GM23338 (cell line): ENCODE data around the gene SRSF12. TPM values are rescaled to one million over a fixed set of nuclear protein-coding genes. Genes with fewer than 3 reads are reported as not detected.

Source experiments
- ATAC-seq: fragments of 200-7000 bp; cut with Tn5 transposase; 3 replicates; pipeline ENCODE4 v1.9.1; 2020
- DNase-seq: peaks from one replicate; pipeline ENCODE4 v3.0.0-alpha.2; 2015; ENCODE audit warnings: low spot score
- H2AFZ ChIP-seq: fragments of 200-600 bp; sonication (generic); 2 replicates; pipeline ENCODE4 v1.8.0; 2016; ENCODE audit warnings: antibody characterized with exemption, mild to moderate bottlenecking, moderate library complexity
- H3F3A ChIP-seq: fragments of 200-600 bp; sonication (generic); replicated peaks from 2 replicates; pipeline ENCODE4 v1.8.0; 2017; ENCODE audit warnings: antibody characterized with exemption, mixed run types, low read depth
- H3K27ac ChIP-seq: fragments of 200-600 bp; sonication (generic); 2 replicates; pipeline ENCODE4 v1.6.1; 2016; ENCODE audit warnings: low read depth
- H3K27me3 ChIP-seq: fragments of 200-600 bp; sonication (generic); 2 replicates; pipeline ENCODE4 v1.8.0; 2016; ENCODE audit warnings: mild to moderate bottlenecking, mixed run types, moderate library complexity; ENCODE audit not compliant: insufficient read depth
- H3K36me3 ChIP-seq: fragments of 200-600 bp; sonication (generic); 2 replicates; pipeline ENCODE4 v1.8.0; 2016; ENCODE audit warnings: mild to moderate bottlenecking; ENCODE audit not compliant: insufficient read depth
- H3K4me1 ChIP-seq: fragments of 200-600 bp; sonication (generic); 2 replicates; pipeline ENCODE4 v1.8.0; 2016; ENCODE audit warnings: mild to moderate bottlenecking, moderate library complexity; ENCODE audit not compliant: insufficient read depth
- H3K4me2 ChIP-seq: fragments of 200-600 bp; sonication (generic); 2 replicates; pipeline ENCODE4 v1.7.1; 2017; ENCODE audit warnings: mixed run types
- H3K4me3 ChIP-seq: fragments of 200-600 bp; sonication (generic); 2 replicates; pipeline ENCODE4 v1.6.1; 2016; ENCODE audit warnings: mixed run types
- H3K79me2 ChIP-seq: fragments of 200-600 bp; sonication (generic); replicated peaks from 2 replicates; pipeline ENCODE4 v1.8.0; 2017; ENCODE audit warnings: mild to moderate bottlenecking; ENCODE audit not compliant: insufficient read depth
- H3K9me2 ChIP-seq: fragments of 200-600 bp; sonication (generic); 2 replicates; pipeline ENCODE4 v1.8.0; 2017; ENCODE audit not compliant: insufficient read depth
- H4K20me1 ChIP-seq: fragments of 200-600 bp; sonication (generic); replicated peaks from 2 replicates; pipeline ENCODE4 v1.8.0; 2017; ENCODE audit warnings: mild to moderate bottlenecking; ENCODE audit not compliant: insufficient read depth
- H3K27ac Mint-ChIP-seq: 2 replicates; pipeline ENCODE4 v1.8.0; 2020; ENCODE audit warnings: inconsistent platforms, mild to moderate bottlenecking, moderate library complexity, mixed read lengths
- H3K27me3 Mint-ChIP-seq: 3 replicates; pipeline ENCODE4 v1.8.0; 2022; ENCODE audit warnings: low read depth, mild to moderate bottlenecking, moderate library complexity, mixed read lengths, inconsistent platforms; ENCODE audit not compliant: insufficient read depth, poor library complexity
- H3K36me3 Mint-ChIP-seq: 3 replicates; pipeline ENCODE4 v1.8.0; 2021; ENCODE audit warnings: low read depth, mild to moderate bottlenecking, inconsistent platforms, moderate library complexity, mixed read lengths
- H3K4me1 Mint-ChIP-seq: 3 replicates; pipeline ENCODE4 v1.8.0; 2020; ENCODE audit warnings: mild to moderate bottlenecking, inconsistent platforms, mixed read lengths
- H3K4me3 Mint-ChIP-seq: 3 replicates; pipeline ENCODE4 v1.8.0; 2021; ENCODE audit warnings: moderate library complexity, mild to moderate bottlenecking, inconsistent platforms, mixed read lengths
- H3K9me3 Mint-ChIP-seq: 3 replicates; pipeline ENCODE4 v1.8.0; 2020; ENCODE audit warnings: moderate library complexity, mild to moderate bottlenecking, inconsistent platforms, mixed read lengths
- EZH2phosphoT487 ChIP-seq: fragments of 200-600 bp; sonication (generic); IDR thresholded peaks from one replicate; pipeline ENCODE4 v1.8.1; 2018; ENCODE audit warnings: antibody characterized with exemption; ENCODE audit not compliant: unreplicated experiment
- ZNF114 ChIP-seq: fragments of 250-450 bp; sonication (Bioruptor Pico); IDR thresholded peaks from 2 replicates; pipeline ENCODE4 v1.5.0; 2020; ENCODE audit warnings: mild to moderate bottlenecking, moderate library complexity
- polyA plus RNA-seq: library from polyadenylated mRNA; unstranded; fragments of >200 nt; fragmentation: Nextera tagmentation; extraction: Ambion mirVana; gene quantifications from 2 replicates; pipeline ENCODE4 v1.2.1, GENCODE V29; 2016
- small RNA-seq: library from RNA; depleted of rRNA; stranded (forward); fragments of <200 nt; gene quantifications from one replicate; pipeline ENCODE3, GENCODE V24; 2014; ENCODE audit warnings: low replicate concordance
- total RNA-seq: library from RNA; depleted of rRNA; stranded (reverse); fragments of >200 nt; shearing (Covaris generic); gene quantifications from 2 replicates; pipeline ENCODE4 v1.2.3, GENCODE V29; 2014; rRNA removed
- TF ChIP-seq, protein P1 (sequence below): fragments of 250-450 bp; sonication (Bioruptor Pico); IDR thresholded peaks from 2 replicates; pipeline ENCODE4 v1.5.0; 2020; ENCODE audit warnings: mild to moderate bottlenecking, moderate library complexity

Gene SRSF12
- total and polyA plus RNA-seq, 2 experiments from 2014 or later: 3.6 TPM

DNA sequence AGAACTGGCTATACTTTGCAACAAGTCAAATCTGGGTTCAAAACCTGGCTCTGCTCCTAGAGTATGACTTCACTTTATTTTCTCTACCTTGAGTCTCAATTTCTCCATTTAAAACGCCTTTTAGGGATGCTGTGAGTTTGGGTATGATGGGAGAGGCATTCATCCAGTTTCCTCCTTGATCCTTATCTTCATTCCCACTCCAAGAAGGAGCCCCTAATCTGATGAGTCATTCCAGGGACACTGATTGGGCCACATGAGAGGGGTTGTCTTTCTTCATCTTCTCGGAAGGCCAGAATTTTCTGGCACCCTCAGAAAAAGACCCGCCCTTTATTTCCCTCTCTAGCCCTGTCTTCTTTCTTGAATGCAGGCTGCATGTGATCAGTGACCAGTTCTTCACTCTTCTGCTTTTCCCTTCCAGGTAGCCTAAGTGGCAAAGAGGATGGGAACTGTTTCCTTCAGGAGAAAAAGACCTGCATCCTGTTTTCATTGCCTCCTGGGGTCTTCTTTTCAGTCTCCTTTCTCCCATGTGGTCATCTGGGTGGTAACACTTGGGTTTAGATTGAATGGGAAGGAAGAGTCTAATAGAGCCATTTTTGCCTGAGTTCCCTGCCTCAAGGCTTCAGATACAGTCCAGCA lies 69.5 kb downstream of the SRSF12 start:
- H3K27ac ChIP-seq: no peak overlapping the region
- Mint-ChIP-seq H3K4me1 (peaks cover 20% of the 10 kb centered on the region), H3K36me3 (no peaks in the 10 kb centered on the region), H3K27me3 (peaks cover 8% of the 10 kb centered on the region), H3K4me3 (no peak overlapping the region), H3K27ac (no peak overlapping the region), H3K9me3 (no peaks in the 10 kb centered on the region)
- 0 out of 2 replicates have a peak overlapping the region, but pooled peaks have one; percentile 7 for H3K4me2 ChIP-seq
- DNase-seq (peak; percentile 35), ATAC-seq (peak; percentile 57)
- H4K20me1 ChIP-seq: no peaks in the 10 kb centered on the region
- no peaks in the 10 kb centered on the region for H3K9me2 ChIP-seq
- TF ChIP-seq EZH2phosphoT487: no peak
- TF ChIP-seq, protein P1, sequence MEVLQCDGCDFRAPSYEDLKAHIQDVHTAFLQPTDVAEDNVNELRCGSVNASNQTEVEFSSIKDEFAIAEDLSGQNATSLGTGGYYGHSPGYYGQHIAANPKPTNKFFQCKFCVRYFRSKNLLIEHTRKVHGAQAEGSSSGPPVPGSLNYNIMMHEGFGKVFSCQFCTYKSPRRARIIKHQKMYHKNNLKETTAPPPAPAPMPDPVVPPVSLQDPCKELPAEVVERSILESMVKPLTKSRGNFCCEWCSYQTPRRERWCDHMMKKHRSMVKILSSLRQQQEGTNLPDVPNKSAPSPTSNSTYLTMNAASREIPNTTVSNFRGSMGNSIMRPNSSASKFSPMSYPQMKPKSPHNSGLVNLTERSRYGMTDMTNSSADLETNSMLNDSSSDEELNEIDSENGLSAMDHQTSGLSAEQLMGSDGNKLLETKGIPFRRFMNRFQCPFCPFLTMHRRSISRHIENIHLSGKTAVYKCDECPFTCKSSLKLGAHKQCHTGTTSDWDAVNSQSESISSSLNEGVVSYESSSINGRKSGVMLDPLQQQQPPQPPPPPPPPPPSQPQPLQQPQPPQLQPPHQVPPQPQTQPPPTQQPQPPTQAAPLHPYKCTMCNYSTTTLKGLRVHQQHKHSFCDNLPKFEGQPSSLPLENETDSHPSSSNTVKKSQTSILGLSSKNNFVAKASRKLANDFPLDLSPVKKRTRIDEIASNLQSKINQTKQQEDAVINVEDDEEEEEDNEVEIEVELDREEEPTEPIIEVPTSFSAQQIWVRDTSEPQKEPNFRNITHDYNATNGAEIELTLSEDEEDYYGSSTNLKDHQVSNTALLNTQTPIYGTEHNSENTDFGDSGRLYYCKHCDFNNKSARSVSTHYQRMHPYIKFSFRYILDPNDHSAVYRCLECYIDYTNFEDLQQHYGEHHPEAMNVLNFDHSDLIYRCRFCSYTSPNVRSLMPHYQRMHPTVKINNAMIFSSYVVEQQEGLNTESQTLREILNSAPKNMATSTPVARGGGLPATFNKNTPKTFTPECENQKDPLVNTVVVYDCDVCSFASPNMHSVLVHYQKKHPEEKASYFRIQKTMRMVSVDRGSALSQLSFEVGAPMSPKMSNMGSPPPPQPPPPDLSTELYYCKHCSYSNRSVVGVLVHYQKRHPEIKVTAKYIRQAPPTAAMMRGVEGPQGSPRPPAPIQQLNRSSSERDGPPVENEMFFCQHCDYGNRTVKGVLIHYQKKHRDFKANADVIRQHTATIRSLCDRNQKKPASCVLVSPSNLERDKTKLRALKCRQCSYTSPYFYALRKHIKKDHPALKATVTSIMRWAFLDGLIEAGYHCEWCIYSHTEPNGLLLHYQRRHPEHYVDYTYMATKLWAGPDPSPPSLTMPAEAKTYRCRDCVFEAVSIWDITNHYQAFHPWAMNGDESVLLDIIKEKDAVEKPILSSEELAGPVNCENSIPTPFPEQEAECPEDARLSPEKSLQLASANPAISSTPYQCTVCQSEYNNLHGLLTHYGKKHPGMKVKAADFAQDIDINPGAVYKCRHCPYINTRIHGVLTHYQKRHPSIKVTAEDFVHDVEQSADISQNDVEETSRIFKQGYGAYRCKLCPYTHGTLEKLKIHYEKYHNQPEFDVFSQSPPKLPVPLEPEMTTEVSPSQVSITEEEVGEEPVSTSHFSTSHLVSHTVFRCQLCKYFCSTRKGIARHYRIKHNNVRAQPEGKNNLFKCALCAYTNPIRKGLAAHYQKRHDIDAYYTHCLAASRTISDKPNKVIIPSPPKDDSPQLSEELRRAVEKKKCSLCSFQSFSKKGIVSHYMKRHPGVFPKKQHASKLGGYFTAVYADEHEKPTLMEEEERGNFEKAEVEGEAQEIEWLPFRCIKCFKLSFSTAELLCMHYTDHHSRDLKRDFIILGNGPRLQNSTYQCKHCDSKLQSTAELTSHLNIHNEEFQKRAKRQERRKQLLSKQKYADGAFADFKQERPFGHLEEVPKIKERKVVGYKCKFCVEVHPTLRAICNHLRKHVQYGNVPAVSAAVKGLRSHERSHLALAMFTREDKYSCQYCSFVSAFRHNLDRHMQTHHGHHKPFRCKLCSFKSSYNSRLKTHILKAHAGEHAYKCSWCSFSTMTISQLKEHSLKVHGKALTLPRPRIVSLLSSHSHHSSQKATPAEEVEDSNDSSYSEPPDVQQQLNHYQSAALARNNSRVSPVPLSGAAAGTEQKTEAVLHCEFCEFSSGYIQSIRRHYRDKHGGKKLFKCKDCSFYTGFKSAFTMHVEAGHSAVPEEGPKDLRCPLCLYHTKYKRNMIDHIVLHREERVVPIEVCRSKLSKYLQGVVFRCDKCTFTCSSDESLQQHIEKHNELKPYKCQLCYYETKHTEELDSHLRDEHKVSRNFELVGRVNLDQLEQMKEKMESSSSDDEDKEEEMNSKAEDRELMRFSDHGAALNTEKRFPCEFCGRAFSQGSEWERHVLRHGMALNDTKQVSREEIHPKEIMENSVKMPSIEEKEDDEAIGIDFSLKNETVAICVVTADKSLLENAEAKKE: peak; percentile 74; the same call in 1 of the 2 replicates
- no peaks in the 10 kb centered on the region for H3K36me3 ChIP-seq
- H3K4me3 ChIP-seq: no peak overlapping the region
- no peaks in the 10 kb centered on the region for H3K79me2 ChIP-seq
- no peaks in the 10 kb centered on the region for H3F3A ChIP-seq
- no peak overlapping the region for H2AFZ ChIP-seq
- peaks cover 34% of the 10 kb centered on the region for H3K27me3 ChIP-seq
- peaks cover 12% of the 10 kb centered on the region; the same call in 1 of the 2 replicates for H3K4me1 ChIP-seq

- DNase-seq: no peak
- no peaks in the 10 kb centered on the region for H3K9me2 ChIP-seq
- Mint-ChIP-seq H3K27ac (no peak overlapping the region), H3K36me3 (no peaks in the 10 kb centered on the region), H3K9me3 (no peaks in the 10 kb centered on the region), H3K27me3 (peaks cover 8% of the 10 kb centered on the region), H3K4me1 (peaks cover 25% of the 10 kb centered on the region), H3K4me3 (no peak overlapping the region)
- no peaks in the 10 kb centered on the region for H3K79me2 ChIP-seq
- peaks cover 34% of the 10 kb centered on the region for H3K27me3 ChIP-seq
- H3K4me1 ChIP-seq: peaks cover 12% of the 10 kb centered on the region; the same call in 1 of the 2 replicates
- H3K4me3 ChIP-seq: no peak overlapping the region
- no peaks in the 10 kb centered on the region for H3K36me3 ChIP-seq
- no peaks in the 10 kb centered on the region for H3F3A ChIP-seq
- TF ChIP-seq ZNF114 (no peak), EZH2phosphoT487 (no peak)
- H3K27ac ChIP-seq: no peak overlapping the region
- H2AFZ ChIP-seq: no peak overlapping the region
- no peak for ATAC-seq
- H3K4me2 ChIP-seq: no peak overlapping the region
- no peaks in the 10 kb centered on the region for H4K20me1 ChIP-seq
These were observed 70.4 kb downstream of the SRSF12 start for GRCh38 chr6:89047473-89047872.

Small RNA genes within 50 kb of the gene (small RNA-seq; reads per million reads assigned to genes)
- gene RN7SL336P: not detected
- gene RNU2-61P: 6.7 reads per million, percentile 95 among the genes with 10 or more reads in this experiment

Other genes starting within 250 kb of the SRSF12 start
- gene RNGTT, start 154.5 kb downstream of the SRSF12 start, total RNA-seq: 29.2 and 30.7 TPM in 2 replicates
- gene RNGTT, start 154.5 kb downstream of the SRSF12 start, polyA plus RNA-seq: 10.8 and 11.2 TPM in 2 replicates
- gene PNRC1, start 37.3 kb downstream of the SRSF12 start, total RNA-seq: 38.6 and 40.7 TPM in 2 replicates
- gene PNRC1, start 37.3 kb downstream of the SRSF12 start, polyA plus RNA-seq: 33.7 and 35.0 TPM in 2 replicates
- gene PM20D2, start 28.0 kb upstream of the SRSF12 start, total RNA-seq: 10.2 and 13.9 TPM in 2 replicates
- gene PM20D2, start 28.0 kb upstream of the SRSF12 start, polyA plus RNA-seq: 3.4 and 4.4 TPM in 2 replicates
- 0.14 and 0.16 TPM in 2 replicates for gene GABRR1, start 99.3 kb upstream of the SRSF12 start, total RNA-seq
- gene GABRR1, start 99.3 kb upstream of the SRSF12 start, polyA plus RNA-seq: 0.12 and 0.37 TPM in 2 replicates
- gene GABRR2, start 197.2 kb upstream of the SRSF12 start, total RNA-seq: 0.39 TPM in 1 of 2 replicates, not detected in the other
- not detected in 2 replicates for gene GABRR2, start 197.2 kb upstream of the SRSF12 start, polyA plus RNA-seq
- 10.3 and 13.1 TPM in 2 replicates for gene UBE2J1, start 234.7 kb upstream of the SRSF12 start, total RNA-seq
- gene UBE2J1, start 234.7 kb upstream of the SRSF12 start, polyA plus RNA-seq: 6.4 and 7.5 TPM in 2 replicates